Stimulated activated CD4-positive, alpha-beta T cell treated with anti-CD3 and anti-CD28 coated beads, Interleukin-12 subunit alpha, Interleukin-12 subunit beta, amount 100 ng/mL, for 4 hours (primary cell): Measurements from ENCODE around the gene ZC3H12C.

ENCODE experiments used
- DNase-seq: peaks from one replicate; pipeline ENCODE4 v3.0.0-alpha.2; 2020

ZC3H12C gene

DNA sequence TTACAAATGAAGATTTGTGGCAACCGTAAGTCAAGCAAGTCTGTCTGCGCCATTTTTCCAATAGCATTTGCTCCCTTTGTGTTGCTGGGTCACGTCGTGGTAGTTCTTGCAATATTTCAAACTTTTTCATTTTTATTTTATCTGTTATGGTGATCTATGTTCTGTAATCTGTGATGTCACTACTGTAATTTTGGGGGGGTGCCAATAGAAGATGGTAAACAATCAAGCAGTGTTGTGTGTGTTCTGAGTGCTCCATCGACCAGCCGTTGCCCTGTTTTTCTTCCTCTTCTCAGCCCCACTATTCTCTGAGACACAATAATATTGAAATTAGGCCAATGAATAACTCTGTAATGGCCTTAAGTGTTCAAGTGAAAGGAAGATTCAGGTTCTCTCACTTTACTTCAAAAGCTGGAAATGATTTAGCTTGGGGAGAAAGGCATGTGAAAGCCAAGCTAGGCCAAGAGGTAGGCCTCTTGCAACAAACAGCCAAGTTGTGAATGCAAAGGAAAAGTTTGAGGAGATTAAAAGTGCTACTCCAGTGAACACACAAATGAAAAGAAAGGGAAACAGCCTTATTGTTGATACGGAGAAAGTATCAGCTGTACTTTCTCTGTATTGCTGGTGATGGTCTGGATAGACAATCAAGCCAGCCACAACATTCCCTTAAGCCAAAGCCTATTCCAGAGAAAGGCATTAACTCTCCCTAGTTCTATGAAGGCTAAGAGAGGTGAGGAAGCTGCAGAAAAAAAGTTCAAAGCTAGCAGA is 7.5 kb downstream of the ZC3H12C start:
- no peak for DNase-seq

- no peak for DNase-seq
Measured at GRCh38 chr11:110106713-110107274, 13.6 kb downstream of the ZC3H12C start.

GRCh38 chr11:110110854-110111253 is 17.7 kb downstream of the ZC3H12C start:
- no peak for DNase-seq

GRCh38 chr11:110112457-110112856 is 19.3 kb downstream of the ZC3H12C start:
- no peak for DNase-seq

GRCh38 chr11:110113505-110113904 is 20.3 kb downstream of the ZC3H12C start:
- no peak for DNase-seq

DNA sequence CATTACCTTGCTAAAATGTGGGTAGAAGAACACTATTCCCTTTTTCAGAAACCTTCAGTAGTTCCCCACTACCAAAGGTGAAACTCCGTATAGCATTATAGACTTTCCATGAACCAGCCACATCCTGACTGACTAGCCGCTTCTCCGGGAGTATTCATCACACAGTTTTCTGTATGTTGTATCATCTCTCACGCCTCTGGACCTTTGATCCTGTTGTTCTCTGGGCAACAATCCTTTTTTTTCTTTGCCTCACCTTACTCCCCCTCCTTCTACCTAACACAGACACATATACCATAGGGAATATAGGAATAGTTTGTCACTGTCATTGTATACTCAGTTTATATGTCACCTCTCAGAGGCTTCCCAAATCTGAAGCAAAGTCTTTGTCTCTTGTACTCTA is 20.8 kb downstream of the ZC3H12C start:
- no peak for DNase-seq

DNA sequence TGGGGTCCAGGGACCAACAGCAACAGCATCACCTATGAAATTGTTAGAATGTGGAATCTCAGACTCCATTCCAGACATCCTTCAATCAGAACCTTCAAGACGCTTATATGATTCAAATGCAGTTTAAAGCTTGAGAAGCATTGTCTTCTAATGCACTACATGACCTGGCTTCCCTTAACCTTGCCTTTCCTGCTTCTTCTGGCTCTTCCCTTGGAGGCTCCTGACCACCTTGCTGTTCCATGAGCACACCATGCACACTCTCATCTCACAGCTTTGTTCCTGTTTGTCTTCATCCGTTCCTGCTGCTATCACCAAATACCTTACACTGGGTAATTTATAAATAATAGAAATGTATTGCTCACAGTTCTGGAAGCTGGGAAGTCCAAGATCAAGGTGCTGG is 26.1 kb downstream of the ZC3H12C start:
- no peak for DNase-seq

DNA sequence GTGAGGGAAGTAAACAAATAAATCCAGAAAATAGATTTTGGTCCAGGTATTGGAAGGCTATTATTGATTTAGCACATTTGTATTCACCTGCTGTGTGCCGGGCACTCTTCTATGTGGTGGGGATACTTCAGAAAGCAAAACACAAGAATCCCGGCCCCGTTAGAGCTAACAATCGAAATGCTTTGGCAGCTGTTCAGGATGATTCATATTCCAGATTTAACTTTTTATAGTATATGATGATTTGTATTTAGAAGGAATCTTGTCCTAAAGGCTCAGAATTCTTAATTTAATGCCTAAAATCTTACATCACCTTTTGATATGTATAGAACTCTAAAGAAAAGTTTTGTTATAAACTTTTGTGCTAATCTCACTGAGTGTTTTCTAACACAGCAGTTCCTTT is 28.0 kb downstream of the ZC3H12C start:
- DNase-seq = no peak

GRCh38 chr11:110123003-110123402 is 29.8 kb downstream of the ZC3H12C start:
- DNase-seq = no peak

GRCh38 chr11:110124605-110125004 is 31.4 kb downstream of the ZC3H12C start:
- DNase-seq = no peak

GRCh38 chr11:110125632-110126031 is 32.4 kb downstream of the ZC3H12C start:
- no peak for DNase-seq

- DNase-seq = no peak
Measured at GRCh38 chr11:110126936-110127335, 33.7 kb downstream of the ZC3H12C start.

- DNase-seq = no peak
Measured at GRCh38 chr11:110128161-110128560, 35.0 kb downstream of the ZC3H12C start.

GRCh38 chr11:110130642-110131238 is 37.5 kb downstream of the ZC3H12C start:
- DNase-seq = no peak

DNA sequence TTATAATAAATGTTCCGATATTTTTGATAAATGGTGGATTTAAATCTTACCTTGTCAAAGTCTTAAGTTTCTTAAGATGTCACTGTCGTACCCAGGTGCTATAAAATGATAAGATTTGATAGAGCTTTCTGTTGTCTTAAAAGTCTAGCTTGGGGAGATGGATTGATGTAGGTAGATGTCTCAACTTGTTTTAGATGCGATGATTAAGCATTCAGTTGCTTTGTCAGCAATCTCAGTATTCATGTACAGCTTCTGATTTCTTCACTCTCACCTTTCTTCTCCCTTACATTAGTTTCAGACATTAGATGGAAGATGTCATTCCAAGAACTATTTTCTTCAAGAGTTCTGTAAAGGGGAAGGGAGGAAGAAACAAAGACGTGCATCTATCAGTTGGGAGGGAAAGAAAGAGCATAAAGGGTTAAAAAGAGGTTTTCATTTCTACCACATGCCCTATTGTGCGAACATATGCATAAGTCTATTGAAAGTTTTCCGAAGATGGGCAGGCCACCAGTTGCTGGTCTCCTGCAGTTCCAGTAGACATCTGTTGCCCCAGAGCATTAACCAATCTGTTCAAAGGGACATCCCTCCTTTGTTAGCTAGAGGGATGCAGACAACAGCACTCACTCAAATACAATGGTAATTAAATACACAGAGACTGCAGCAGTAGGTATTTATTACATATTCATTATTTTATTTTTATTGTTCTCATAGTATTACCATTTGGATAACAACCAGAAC is 38.4 kb downstream of the ZC3H12C start:
- no peak for DNase-seq

DNA sequence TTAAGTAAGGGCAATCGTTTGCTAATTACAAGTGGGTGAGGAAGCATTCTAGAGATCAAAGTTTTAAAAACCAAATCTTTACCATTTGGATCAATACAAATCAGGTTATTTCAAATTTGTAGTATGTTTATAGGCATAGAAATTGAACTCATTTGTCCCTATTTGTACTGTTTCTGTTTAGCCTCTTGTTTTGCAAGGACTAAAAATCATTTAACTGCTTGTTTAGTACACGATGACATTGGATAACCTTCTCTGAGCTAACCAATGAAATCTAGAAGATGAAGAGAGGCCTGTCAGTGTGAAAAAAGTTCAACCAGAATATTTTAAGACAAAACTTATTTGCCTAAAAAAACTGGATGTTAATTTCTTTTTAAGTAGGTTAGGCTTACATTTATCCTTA is 40.0 kb downstream of the ZC3H12C start:
- no peak for DNase-seq

DNA sequence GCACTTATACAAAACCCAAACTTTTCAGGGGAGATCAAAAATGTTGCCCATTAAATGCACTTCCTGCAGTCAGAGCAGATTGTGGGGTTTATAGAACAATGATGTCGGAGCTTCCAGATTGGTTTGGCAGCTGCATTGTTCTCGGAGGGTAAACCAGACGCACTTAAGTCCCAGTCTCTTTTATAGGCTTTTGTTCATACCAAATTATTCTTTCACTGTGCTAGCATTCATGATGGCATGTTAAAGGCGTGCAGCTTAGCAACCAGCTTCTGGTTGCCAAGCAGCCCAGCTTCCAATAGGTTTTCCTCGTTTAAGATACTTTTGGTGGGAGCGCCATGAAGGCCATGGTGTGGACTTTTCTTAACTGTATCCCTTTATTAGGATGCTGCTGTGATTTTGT is 40.9 kb downstream of the ZC3H12C start:
- DNase-seq = no peak

- no peak for DNase-seq
Measured at GRCh38 chr11:110141812-110142211, 48.6 kb downstream of the ZC3H12C start.

GRCh38 chr11:110147962-110148709 is 54.9 kb downstream of the ZC3H12C start:
- DNase-seq = no peak

DNA sequence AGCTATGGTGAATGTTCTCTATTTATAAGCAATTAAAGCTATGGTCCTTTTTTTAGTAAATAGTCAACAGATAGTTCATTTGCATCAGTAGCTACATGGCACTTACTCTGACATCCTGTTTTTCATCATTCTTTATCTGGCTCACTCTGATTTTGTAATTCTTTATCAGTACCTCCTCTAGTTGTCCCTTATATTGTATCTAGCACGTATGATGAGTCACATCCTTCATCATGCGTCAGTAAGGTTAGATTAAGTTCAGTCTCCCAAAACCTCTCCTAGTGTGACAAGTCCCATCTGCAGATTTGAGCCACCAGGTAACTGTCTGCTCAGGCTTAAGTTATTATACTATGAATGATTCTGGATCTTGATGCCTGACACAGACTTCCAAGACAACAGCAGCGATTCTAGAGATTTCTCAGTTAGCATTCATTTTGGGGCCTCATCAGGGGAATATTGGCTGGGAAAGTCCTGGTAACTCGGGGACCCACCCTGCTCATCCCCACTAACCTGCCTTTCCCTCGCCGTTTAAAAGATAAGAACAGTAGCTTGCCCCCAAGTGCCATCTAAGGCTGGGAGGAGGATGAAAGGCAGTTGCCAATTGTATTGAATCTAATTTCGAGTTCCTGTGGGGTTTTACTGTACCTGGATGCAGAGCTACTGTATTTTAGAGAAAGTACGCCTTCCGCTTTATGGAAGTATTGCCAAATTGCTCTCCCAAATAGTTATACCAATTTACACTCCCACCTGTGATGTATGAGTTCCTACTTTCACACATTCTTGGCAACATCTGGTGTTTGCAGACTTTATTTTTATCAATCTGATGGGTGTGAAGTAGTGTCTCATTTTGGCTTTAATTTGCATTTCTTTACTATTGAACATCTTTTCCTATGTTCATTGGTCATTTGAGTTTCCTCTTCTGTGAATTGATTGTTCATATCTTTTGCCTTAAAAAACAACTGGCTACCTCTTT is 55.9 kb downstream of the ZC3H12C start:
- DNase-seq = no peak

DNA sequence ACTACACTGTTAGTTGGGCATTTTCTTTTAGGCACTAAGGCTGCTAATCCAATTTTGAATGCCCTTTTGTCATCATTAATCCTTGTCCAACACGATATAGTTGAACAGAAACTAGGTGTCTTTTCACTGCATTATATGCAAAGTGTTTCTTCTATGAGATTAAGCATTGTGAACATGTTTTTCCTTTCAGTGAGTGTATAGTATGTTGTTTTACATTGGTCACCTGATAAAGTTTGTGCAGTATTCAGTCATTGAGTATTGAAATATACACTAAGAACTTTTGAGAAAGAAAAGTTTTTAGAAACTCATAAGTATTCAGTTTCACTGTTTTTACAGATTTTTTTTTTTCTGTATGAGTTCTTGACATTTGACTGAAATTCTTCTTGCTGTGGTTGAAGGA is 59.0 kb downstream of the ZC3H12C start:
- DNase-seq = no peak

- DNase-seq = no peak
Measured at GRCh38 chr11:110153474-110153873, 60.3 kb downstream of the ZC3H12C start.
